H4 (cell line): ENCODE results near the gene ADARB2. TPM values are rescaled to one million over a fixed set of nuclear protein-coding genes. Genes with fewer than 3 reads are reported as not detected.
"Not testable (repeated sequence)": the region's sequence is repeated elsewhere in the genome, so short reads cannot be mapped to it uniquely, and the experiment has no call there.

Experiments
- DNase-seq: peaks from one replicate; pipeline ENCODE4 v3.0.0-alpha.2; 2015; ENCODE audit warnings: low spot score
- total RNA-seq: library from RNA; depleted of rRNA; stranded (reverse); fragments of >200 nt; shearing (Covaris generic); gene quantifications from 2 replicates; pipeline ENCODE4 v1.2.3, GENCODE V29; 2014

ADARB2 gene
- total RNA-seq, 1 experiment from 2014 or later = 0.21 TPM

DNA sequence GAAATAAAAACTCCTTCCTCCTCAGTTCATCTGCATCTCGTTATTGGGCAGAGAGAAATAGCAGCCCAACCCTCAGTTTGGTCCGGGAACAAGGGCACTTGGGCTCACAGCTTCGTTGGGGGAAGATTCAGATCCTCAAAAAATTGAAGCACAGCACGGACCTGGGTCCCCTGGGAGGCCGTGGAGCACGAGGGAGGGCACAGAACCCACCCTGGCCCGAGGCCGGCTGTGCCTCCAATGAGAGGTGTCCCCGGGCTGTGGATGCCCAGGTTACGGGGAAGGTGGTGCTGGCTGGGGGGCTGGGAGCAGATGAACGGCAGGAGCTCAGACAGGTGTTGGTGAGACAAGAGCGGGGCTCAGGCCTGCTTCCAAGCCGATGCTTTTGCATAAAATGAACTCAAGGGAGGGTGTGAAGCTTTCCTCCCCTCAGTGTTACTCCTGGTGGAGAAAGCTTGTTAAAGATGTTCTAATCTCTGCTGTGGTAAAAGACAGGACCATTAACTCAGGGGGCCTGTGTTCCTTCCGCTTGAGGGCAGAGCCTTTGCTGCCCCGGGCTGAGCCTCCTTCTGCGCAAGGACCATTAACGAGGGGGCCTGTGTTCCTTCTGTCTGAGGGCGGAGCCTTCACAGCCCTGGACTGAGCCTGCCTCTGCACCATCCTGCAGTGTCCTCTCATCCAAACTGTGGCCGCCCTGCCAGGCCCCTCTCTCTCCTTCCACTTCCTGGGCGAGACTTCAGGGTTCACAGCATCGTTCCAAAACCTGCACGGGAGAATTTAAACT is 302.2 kb downstream of the ADARB2 start:
- DNase-seq = no peak

DNA sequence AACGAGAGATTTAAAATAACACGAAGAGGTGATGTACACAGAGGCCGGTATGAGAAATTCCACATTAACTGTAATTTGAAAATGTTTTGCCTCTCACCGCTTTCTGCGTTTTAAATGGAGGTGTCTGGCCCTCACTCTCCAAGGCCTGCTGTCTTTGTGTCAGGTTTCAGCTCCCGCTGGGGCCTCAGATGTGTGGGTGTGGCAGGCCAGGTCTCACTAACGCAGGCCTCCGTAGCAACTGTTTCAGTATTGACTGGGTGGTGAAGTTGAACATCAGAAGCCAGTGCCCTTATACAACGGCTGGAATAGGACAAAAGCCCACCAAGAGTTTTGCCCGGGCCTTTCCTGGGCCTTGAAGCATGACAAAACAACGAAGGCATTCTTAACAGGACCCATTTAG is 303.1 kb downstream of the ADARB2 start:
- no peak for DNase-seq

DNA sequence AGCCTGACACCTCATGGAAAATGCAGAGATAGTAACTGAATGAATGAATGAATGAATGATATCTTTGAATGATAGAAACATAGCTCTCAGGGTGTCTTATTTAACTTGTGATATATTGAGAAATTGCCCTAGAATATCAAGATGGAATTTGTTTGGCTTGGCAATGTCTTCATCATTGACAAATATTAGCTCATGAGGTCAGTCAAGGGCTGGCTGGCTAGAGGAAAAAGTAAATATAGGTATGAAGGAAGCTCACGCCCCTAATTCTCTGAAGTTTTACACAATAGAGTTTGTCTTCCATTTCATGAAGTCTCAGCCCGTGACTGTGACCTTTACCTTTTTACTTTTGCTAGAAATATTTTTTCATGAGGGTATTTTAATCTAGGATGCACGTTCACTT is 305.2 kb downstream of the ADARB2 start:
- DNase-seq = no peak

DNA sequence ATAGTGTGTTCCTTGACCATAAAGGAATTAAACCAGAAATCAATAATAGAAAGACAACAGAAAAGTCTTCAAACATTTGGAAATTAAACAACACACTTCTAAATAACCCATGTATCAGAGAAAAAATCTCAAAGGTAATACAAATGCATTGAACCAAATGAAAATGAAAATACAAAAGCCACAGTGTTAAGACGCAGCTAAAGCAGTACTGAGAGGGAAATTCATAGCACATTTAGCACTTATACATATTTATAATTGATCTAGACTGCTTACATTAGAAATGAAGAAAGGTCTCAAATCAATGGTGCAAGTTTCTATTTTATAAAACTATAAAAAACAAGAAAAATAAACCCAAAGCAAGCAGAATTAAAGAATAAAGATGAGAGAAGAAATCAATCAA is 306.1 kb downstream of the ADARB2 start:
- DNase-seq = no peak

DNA sequence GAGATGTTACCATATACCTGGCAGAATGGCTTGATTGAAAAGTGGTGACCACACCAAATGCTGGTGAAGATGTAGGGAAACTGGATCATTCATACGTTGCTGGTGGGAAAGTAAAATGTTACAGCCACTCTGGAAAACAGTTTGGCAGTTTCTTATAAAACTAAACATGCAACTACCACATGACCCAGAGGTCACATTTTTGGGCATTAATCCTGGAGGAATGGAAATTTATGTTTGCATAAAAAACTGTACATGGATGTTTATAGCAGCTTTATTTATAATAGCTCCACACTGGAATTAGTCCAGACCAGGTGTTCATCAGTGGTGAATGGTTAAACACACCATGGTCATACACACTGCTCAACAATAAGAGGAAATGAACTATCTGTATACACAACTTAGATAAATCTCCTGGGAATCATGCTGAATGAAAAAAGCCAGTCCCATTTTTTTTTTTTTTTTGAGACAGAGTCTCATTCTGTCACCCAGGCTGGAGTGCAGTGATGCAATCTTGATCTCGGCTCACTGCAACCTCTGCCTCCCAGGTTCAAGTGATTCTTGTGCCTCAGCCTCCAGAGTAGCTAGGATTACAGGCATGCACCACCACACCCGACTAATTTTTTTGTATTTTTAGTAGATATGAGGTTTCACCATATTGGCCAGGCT is 309.7 kb downstream of the ADARB2 start:
- not testable (repeated sequence) for DNase-seq

DNA sequence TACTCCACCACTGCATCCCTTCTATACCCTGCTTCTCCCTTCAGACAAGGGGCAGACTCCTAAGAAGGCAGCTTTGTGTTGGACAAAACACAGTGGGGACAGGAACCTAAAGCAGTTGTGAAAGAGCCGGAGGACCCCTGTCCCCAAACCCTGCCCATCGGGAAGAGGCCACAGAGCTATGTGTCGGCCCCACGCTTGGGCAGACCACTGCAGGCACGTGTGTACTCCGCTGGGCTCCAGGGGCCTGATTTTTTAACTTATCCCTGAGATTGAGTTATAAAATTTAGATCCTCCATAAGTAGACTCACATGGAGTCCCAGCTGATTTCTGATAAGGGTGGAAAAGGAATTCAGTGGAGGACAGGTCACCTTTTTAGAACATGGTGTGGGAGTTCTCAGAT is 310.5 kb downstream of the ADARB2 start:
- DNase-seq = no peak

DNA sequence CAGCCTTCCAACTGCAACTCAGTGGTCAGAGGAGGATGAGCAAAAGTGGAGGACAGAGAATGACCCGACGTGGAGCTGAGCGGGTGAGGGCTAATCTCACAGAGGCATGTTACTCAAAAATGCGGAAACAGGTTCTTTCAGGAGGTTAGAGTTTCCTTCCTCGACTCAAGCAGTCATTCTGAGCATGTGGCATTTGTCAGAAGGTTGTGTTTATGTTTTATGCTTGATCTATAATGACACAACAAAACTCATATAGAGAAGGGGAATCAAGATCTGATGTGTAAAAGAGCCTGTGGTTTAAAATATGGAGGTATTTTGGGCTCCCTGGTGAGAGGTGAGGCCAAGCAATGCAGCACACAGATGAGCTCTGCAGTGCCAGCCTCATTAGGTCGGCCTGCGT is 311.4 kb downstream of the ADARB2 start:
- no peak for DNase-seq

DNA sequence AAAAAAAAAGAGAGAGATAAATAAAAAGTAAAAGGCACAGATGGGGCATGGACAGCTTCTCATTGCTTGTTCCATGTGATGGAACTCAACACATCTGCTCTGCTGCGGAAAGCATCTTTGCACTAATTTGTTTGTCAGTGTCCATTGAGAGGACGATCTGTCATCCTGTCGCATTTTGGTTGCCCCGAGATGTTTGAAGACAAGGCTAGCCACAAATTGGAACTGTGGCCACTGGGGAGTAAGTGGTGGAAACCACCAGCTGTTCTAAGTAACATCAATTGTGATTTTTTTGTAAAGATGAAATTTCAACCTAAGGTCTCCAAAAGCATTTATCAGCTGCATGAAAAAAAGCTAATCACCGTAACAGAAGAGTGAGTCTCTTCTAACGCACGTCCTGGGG is 312.7 kb downstream of the ADARB2 start:
- no peak for DNase-seq

DNA sequence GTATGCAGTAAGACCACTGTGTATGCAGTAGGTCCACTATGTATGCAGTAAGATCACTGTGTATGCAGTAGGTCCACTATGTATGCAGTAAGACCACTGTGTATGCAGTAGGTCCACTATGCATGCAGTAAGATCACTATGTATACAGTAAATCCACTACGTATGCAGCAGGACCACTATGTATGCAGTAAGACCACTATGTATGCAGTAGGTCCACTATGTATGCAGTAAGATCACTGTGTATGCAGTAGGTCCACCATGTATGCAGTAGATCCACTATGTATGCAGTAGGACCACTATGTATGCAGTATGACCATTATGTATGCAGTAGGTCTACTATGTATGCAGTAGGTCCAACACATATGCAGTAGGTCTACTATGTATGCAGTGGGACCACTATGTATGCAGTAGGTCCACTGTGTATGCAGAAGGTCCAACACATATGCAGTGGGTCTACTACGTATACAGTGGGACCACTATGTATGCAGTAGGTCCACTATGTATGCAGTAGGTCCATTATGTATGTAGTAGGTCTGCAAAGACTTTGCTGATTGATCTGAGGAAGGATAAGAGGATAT is 313.6 kb downstream of the ADARB2 start:
- DNase-seq = no peak

DNA sequence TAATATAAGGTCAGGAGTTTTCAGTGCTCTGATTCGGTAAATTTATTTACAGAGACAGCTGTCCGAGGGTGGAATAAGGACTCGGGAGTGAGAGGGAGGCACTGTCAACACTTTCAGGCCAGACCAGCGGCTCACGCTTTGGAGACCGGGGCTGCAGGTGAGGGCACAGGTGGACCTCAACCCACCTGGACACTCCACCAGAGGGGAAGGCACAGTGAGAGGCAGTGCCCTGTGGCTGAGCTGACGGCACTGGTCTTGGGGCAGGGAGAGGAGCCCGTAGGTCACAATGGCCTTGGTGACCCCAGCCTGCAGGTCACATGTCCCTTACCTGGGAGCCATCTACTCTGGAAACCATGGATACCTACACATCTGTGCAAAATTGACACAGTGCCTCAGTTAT is 315.1 kb downstream of the ADARB2 start:
- no peak for DNase-seq

DNA sequence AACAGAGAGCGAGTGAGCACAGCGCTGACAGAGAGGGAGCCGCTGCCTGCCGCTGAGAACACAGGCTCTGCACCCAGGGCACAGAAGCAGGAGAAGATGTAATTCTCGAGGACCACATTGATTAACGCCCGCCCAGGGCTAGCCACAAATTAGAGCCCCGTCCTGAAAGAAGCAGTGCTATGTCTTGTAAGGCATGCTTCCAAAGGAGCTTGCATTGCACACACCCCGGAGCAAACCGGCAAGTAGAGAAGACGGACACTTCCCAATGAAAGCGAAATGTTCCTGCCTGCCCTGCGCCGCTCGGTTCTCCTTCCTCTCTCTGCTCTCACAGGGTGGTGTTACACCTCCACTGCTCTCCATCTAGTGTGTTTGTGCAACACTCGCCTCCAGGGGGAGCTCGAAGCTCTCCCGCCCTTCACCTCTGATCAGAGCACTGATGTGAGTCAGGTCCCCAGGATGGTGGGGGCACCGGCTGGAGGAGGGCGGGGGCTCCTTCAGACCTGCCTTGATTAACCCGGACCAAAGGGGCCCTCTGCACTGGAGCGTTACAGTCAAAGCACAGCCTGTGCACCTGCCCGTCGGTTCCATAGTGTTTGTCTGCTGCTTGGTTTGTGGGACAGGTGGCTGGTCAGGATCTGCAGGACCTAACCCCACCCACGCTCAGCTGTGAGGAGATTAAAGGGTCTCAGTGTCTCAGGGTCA is 316.5 kb downstream of the ADARB2 start:
- DNase-seq = peak; percentile 43

DNA sequence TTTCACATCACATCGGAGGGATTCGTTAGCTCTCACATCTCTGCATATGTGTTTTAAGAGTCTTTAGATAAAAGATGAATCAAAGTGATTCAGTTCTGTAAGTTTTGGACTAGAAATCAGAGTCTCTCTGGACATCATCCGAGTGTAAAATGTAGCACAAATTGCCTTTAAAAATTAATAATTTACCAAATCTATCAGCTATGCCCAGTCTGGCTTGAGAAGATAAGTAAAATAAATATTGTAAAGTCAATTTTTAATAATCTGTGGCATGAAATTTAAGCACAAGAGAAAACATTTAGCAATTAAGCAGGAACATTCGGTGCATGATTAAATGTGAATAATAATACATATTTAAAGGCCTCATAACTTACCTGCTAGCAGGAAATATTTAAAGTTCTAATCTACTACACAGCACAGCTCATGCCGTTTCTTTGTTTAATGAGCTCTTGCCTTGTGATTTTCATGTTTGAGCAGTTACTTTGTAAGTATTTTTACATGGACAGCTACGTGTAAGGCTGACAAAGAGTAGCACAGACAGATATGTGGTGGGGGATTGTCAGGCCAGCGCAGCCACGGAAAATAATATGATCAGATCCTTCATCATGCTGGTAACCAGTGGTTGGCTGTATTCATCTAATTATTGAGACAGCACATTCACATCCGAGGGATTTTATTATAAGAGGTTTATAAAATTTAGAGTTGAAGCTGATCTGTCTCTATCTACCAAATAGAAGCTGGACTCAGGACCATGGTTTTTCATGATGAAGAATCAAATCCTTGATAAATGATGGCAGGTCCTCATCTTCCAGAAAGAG is 317.3 kb downstream of the ADARB2 start:
- DNase-seq = no peak

DNA sequence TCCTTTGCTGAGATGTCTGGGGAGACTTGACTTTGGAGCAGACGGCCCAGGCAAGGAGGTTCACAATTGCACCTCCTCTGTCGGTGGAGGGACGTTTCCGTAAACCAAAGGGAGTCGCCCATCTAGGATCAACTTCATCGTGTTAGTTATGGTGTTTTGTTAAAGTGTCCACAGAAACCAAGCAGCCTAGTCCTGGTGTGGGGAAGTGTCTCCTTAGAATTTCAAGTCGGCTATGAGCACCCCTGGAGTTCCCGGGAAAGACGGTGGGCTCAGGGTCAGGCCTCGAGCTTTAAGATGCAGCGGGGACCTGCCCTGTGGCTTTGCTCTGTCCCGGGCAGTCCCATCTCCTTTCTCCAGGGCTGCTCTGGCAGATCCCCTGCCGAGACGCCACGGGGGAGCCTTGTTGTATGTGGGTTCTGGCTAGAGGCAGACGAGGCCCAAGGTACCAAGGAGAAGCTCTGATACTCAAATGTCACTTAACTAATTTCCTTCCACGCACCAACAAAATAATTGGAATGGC is 319.2 kb downstream of the ADARB2 start:
- no peak for DNase-seq

DNA sequence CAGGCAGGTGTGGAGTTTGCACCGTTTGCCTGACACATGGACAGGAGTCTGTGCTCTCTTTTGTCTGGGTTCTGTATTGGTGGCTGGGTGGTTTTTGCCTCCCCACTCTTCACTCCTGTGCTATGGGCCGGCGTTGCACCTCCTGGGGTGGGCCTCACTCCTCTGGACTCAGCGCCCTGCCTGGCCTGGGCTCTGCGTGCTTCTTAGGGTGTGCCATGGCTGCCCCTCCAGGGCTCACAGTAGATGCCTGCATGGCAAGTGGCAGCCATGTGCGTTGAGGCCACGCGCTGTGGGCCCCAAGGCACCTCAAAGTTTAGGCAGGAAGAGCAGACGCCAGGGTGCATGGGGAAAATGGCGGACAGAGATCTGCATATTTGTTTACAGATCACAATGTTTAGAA is 319.8 kb downstream of the ADARB2 start:
- DNase-seq = no peak

DNA sequence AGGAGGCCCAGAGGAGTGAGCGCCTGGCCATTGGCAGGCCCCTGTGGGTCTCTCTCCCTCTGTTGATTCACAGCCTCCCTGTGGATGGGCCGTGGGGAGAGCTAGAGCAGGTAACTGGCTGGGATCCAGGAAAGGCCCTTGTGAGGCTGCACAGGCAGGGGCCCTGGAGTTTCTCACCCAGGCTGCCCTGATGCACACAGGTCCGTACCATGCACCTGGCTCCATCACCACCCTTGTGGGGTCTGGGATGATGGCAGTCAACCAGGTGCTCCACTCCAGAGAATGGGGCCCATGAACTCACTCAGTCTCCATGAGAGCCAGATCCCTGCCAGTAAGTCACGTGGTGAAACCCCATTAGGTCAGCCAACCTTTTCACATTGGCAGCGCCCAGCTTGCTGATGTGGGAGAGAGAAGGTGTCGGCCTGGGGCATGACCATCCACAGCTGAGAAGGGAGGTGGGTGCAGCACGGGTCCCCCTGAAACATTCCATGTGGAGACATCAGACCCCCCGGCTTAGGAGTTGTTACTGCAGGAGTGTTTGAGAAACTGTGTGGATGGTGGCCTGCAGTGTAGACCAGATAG is 320.8 kb downstream of the ADARB2 start:
- DNase-seq = no peak

DNA sequence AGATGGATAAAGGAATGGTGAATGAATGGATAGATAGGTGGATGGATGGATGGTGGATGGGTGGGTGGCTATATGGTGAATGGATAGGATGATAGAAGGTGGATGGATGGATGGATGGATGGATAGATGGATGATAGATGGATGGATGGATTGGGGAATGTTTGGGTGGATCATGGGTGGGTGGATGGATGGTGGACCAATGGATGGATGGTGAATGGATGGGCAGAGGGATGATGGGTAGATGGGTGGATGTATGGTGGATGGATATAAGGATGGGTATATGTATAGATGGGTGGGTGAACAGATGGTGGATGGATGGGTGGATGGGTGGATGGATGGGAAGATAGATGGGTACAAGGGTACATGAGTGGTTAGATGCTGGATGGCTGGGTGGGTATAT is 322.4 kb downstream of the ADARB2 start:
- DNase-seq = no peak

DNA sequence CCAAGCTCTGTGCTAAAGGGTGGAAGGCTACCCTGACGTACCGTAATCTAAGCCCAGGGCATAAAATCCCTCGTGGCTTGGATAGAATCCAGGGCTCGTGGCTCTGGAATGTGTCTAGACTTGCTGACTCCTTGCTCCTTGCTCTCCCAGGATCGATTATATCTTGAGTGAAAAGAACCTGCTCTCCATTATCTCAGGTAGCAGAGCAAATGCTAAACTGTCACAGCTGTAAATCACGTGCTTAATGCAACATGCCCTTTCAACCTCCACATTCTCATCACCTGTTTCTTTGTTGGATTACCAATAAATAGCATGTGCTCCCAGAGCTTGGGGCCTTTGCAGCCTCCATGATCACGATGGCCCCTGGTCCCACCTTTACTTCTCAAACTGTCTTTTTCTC is 323.0 kb downstream of the ADARB2 start:
- DNase-seq = not testable (repeated sequence)

DNA sequence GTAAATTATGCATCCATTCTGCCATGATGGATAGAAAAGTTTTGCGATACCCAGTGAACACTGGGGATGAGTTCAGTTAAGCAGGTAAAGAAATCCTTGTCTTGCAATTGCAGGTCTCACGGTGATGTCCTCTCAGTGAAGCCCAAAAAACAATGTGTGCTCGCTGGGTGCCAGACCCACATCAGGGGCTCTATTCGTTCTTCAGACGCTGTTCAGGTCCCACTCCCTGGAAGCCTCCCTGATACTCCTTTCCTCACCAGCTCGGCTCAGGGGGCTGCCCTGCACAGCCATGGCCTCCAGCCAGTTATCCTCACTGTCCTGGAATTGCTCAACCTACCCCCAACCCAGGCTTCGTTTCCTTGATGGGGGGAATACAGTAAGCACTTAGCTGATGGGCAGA is 323.5 kb downstream of the ADARB2 start:
- DNase-seq = no peak

DNA sequence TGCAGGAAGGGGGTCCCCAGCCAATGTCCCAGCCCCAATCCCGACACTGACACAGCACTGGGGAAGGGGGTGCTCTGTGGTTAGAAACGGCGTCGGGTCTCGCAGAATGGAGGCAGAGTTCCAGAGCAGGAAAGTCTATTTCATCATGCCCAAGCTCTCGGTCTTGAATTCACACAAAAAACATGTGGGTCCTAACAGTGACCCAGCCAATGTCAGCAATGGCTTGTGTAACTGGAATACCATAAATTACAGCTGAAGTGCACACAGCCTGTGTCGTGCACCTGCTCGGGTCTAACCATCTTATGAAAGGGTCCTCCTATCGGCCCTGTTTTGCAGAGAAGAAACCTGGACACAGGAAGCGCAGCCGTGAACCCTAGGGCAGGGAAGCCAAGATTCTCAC is 324.1 kb downstream of the ADARB2 start:
- no peak for DNase-seq

DNA sequence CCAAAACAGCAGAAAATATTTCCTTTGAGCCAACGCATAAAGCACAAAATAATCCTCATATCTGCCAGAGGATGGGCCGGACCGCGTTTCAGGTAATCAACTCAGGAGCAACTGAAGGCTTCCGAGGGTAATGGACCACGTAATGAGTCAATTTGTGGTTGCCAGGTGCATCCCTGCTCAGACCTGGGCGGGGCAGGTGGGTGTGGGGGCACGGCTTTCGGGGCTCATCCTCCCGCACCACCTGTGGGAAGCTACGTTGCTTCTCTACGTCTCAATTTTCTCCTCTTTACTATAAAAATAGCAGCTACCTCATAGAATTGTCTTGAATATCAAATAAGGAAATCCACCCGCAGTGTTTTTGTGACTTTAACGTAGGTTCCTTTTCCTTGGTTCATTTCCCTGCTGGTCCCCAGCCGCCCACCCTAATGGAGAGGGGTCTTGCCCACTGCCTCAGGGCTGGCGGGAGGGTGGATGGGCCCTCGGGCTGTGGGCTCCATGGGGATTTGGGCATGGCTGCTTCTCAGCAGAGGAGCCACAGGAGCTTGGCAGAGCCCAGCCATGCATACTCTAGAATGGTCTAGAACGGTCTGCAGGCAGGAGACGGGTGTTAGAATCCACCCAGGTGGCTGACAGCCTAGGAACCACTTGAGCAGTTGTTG is 324.7 kb downstream of the ADARB2 start:
- no peak for DNase-seq

DNA sequence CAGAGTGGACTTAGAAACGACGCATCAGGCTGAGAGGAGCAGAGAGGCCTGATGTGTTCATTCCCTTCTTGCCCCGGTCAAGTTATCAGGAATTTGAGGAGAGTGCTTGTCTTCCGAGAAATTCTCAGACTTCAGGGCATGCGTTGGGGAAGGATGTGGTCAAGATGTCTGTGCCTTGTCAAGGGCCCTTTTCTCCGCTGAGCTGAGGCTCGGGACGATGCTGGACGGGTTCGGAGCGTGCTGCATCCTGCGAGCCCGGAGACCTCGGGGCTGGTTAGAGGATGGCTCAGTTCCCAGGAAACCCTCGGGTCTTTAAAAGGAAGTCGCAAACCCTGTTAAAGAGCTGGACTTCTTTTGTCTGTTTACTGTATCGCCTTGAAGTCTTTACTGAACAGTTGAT is 325.4 kb downstream of the ADARB2 start:
- DNase-seq = no peak
